Thyroid gland (tissue), 4 donors: Measurements from ENCODE around the gene COL9A1.
"Not testable (repeated sequence)": the region's sequence is repeated elsewhere in the genome, so short reads cannot be mapped to it uniquely, and the experiment has no call there.

Source experiments
- POLR2A ChIP-seq, 2 donors: fragments of 450-650 bp; IDR thresholded peaks; one replicate each; pipeline ENCODE4 v1.6.1; 2017; ENCODE audit warnings: antibody characterized with exemption in 2 of 2, mild to moderate bottlenecking in 2 of 2, moderate library complexity in 1 of 2
- TF ChIP-seq, protein P1 (sequence below), 6 experiments: fragments of 200-600 bp in 3 of 6; fragments of 450-650 bp in 3 of 6; sonication (generic) in 3 of 6; IDR thresholded peaks; one replicate each; pipeline ENCODE4 v1.5.1; 2016 to 2019; ENCODE audit warnings: antibody characterized with exemption in 6 of 6, mild to moderate bottlenecking in 2 of 6, inconsistent platforms in 1 of 6, moderate library complexity in 1 of 6

DNA sequence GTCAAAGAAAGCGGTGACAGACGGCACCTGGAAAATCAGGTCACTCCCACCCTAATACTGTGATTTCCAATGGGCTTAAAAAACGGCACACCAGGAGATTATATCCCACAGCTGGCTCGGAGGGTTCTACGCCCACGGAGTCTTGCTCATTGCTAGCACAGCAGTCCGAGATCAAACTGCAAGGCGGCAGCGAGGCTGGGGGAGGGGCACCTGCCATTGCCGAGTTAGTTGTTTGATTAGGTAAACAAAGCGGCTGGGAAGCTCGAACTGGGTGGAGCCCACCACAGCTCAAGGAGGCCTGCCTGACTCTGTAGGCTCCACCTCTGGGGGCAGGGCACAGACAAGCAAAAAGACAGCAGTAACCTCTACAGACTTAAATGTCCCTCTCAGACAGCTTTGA, 14.9 kb upstream of the COL9A1 start:
- TF ChIP-seq, protein P1, sequence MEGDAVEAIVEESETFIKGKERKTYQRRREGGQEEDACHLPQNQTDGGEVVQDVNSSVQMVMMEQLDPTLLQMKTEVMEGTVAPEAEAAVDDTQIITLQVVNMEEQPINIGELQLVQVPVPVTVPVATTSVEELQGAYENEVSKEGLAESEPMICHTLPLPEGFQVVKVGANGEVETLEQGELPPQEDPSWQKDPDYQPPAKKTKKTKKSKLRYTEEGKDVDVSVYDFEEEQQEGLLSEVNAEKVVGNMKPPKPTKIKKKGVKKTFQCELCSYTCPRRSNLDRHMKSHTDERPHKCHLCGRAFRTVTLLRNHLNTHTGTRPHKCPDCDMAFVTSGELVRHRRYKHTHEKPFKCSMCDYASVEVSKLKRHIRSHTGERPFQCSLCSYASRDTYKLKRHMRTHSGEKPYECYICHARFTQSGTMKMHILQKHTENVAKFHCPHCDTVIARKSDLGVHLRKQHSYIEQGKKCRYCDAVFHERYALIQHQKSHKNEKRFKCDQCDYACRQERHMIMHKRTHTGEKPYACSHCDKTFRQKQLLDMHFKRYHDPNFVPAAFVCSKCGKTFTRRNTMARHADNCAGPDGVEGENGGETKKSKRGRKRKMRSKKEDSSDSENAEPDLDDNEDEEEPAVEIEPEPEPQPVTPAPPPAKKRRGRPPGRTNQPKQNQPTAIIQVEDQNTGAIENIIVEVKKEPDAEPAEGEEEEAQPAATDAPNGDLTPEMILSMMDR (IDR thresholded peaks at IDR 0.05): not testable (repeated sequence)
- TF ChIP-seq POLR2A (IDR thresholded peaks at IDR 0.05): not testable (repeated sequence)
